ENCODE data around the gene VEGFB.

VEGFB gene

DNA sequence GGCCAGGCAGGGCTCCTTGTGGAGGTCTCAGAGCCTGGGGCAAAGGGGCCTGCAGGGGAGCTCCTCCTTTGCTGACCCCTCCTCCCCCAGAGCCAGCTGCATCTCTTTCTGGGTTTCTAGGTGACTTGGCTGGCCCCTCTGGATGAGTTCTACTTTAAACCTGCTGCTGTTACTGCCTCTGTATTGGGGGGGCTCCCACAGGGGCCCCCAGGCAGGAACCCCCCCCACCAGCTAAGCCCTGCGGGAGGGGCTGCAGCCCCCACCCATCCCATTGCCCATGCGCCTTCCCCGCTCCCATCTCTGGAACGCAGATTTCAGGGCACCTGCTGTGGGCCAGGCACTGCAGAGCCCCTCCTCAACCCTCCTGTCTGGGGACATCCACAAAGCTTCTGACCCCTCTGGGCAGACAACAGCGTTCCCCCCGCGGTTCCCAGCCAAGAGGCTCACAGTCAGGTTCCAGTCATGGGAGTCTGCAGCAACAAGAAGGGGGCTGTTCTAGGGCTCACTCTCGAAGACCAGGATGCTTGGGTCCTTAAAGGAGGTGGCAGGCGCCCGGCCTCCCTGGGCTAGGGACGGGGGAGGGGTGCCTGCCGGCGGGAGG is 16.1 kb downstream of the VEGFB start:
- peak overlapping the region; percentile 89 for H3K27ac ChIP-seq
- TF ChIP-seq, protein P1, sequence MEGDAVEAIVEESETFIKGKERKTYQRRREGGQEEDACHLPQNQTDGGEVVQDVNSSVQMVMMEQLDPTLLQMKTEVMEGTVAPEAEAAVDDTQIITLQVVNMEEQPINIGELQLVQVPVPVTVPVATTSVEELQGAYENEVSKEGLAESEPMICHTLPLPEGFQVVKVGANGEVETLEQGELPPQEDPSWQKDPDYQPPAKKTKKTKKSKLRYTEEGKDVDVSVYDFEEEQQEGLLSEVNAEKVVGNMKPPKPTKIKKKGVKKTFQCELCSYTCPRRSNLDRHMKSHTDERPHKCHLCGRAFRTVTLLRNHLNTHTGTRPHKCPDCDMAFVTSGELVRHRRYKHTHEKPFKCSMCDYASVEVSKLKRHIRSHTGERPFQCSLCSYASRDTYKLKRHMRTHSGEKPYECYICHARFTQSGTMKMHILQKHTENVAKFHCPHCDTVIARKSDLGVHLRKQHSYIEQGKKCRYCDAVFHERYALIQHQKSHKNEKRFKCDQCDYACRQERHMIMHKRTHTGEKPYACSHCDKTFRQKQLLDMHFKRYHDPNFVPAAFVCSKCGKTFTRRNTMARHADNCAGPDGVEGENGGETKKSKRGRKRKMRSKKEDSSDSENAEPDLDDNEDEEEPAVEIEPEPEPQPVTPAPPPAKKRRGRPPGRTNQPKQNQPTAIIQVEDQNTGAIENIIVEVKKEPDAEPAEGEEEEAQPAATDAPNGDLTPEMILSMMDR (conservative IDR thresholded peaks at IDR 0.05) = no peak

DNA sequence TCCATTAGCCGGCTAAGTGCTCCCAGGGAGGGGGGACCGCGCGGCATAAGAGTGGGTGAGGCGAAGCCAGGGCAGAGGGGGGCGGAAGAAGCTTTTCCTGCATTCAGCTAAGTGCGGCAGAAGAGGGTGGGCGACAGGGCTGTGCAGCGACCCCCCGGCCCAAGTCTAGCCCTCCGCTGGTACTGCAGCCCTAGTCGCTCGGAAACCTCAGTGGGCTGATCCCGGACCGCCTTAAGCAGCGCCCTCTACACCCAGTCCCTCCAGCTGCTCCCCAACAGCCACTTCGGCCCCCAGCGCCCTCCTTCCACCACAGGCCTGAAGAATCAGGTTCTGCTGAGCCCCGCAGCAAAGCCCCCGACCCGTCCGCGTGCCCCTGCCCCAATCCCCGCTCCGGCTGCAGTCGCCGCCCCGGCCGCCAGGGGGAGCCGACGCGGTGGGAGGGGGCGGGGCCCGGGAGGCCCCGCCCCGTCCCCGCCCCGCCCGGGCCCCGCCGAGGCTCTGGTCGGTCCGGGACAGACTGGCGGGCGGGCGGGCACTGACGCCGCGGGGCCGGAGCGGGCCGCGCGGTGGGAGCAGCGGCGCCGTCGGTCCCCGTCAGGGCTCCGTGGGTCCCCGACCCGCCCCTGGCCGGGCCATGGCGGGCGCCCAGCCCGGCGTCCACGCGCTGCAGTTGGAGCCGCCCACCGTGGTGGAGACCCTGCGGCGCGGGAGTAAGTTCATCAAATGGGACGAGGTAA is 16.8 kb downstream of the VEGFB start, which contains the start of gene PLCB3:
TSS of gene PLCB3 (plus strand) at position 515 of the 737 bp plus-strand sequence. CDS start at position 635, 120 bp downstream.
- TF ChIP-seq, protein P1 (conservative IDR thresholded peaks at IDR 0.05) = peak; percentile 100

DNA sequence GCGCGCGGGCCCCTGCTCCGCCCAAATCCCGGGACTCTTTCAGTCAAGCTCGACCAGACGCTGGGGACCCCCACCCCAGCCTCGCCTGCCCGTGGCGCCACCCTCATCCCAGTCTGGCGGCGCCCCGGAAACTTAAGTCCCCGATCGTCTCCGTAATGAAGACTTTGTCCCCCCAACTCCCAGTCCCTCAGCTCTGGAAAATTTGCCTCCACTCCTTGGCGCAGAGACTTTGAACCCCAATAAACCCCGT is 17.3 kb downstream of the VEGFB start:
- peak overlapping the region; percentile 89 for H3K27ac ChIP-seq
- TF ChIP-seq, protein P1 (conservative IDR thresholded peaks at IDR 0.05) = no peak

More for the DNA sequence above, 16.8 kb downstream of the VEGFB start, which contains the start of gene PLCB3:
- H3K27ac ChIP-seq = peak within 1 kb of the TSS; percentile 89

DNA sequence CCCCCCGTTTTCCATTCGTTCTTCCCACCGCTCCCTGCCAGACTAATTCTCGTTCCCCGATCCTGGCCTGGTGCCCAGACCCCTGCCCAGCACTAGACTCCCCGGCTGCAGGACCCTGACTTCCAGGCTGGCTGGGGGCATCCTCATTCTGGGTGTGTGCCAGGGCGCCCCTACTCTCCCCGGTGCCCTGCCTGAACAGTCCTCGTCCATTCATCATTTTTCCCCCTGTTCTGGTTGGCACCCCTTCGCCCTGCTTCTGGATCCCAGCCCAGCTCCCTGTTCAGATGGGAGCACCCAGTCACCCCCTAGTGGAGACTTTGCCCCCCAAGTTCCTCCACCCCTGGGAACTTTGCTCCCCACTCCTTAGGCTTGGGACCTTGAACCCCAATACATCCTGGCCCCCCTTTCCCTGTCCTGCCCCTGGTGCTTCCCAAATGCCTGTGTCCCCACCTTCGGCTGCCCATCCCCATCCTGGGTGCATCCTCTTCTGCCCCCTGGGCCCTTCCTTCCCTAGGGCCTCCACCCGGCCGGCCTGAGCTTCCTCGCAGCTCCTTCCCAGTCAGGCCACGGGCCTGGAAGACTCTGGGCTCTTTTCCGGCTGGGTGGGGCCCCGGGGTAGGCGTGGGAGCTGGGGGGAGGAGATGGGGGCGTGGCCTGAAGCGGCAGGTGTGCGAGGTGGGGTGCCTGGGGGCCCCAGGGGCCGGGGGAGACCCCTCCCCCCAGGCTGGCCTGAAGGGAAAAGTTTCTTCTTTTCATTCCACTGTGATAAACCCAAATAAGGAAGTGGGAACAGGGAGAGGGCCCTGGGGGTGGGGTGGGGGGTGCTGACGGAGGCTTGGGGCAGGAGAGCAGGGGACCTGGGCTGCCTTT is 17.9 kb downstream of the VEGFB start:
- TF ChIP-seq, protein P1 (conservative IDR thresholded peaks at IDR 0.05) = no peak
- peak overlapping the region; percentile 89 for H3K27ac ChIP-seq

DNA sequence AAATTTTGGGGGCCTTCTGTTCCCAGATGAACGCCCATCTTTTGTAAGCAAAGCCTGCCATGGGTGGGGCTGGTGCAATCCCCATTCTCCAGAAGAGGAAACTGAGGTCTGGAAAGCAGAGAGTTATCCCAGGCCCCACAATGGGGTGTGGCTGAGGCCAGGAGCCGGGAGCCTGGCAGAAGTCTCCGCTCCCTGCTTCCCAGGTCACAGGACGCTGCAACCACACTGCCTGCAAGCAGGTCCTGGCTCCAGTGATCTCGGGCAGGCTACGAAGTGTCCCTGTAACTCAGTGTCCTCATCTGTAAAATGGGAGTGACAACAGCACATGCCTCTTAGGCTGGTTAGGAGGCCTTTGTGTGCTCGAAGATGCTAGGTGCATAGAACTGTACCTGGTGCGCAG is 18.7 kb downstream of the VEGFB start:
- H3K27ac ChIP-seq = peak overlapping the region; percentile 89
- TF ChIP-seq, protein P1 (conservative IDR thresholded peaks at IDR 0.05) = no peak

DNA sequence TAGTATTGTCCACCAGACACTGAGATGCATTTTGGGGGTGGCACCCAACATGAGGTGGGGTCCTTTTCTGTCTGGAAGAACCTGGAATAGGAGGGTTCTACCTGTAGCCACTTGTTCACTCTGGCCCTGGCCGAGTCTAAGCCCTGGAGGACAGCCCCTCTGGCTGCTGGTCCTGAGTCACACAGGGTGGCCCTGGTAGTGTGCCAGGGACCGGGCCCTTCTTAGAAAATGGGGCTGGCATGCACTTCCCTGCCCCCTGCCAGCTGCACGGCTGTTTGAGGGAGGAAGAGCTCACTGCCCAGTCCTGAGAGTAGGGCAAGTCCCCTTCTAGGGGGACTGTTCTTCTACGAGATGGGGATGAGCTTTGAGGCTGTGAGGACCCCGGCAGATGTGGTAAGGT is 19.1 kb downstream of the VEGFB start:
- peak overlapping the region; percentile 89 for H3K27ac ChIP-seq
- TF ChIP-seq, protein P1 (conservative IDR thresholded peaks at IDR 0.05) = no peak

DNA sequence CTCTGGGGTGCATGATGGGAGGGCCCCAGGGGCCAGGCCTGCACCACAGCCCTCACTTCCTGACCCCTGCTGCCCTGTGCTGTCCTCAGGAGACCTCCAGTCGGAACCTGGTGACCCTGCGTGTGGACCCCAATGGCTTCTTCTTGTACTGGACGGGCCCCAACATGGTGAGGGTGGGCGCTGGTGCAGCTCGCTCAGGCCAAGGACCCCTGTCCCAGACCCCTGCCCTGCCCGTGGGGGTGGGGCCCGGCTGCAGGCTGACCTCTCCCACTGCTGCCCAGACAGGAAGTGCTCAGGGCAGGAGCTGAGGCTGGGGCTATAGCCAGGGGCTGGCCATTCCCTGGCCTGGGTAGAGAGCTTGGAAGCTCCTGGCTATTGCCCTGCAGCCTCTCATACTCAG is 19.9 kb downstream of the VEGFB start:
- peak overlapping the region; percentile 89; the same call in 1 of the 2 replicates for H3K27ac ChIP-seq

More for the DNA sequence above, 19.9 kb downstream of the VEGFB start:
- TF ChIP-seq, protein P1 (conservative IDR thresholded peaks at IDR 0.05) = no peak

All from VCaP (cell line).